PFSK-1 (cell line): ENCODE results near the gene APC.

Experiments used
- FOXP2 ChIP-seq: optimal IDR thresholded peaks from 2 replicates; pipeline ENCODE3; 2011; ENCODE audit warnings: borderline replicate concordance, control low read depth, inconsistent platforms; ENCODE audit not compliant: insufficient read depth; ENCODE audit errors: extremely low read length, extremely low read depth
- POLR2AphosphoS5 ChIP-seq: IDR thresholded peaks from 2 replicates; pipeline ENCODE4 v1.6.1; 2012; ENCODE audit warnings: low read depth, mild to moderate bottlenecking, control low read depth, low read length, moderate library complexity
- SIN3A ChIP-seq: IDR thresholded peaks from 2 replicates; pipeline ENCODE4 v1.6.1; 2012; ENCODE audit warnings: mild to moderate bottlenecking, low read length, moderate library complexity, borderline replicate concordance; ENCODE audit not compliant: insufficient read depth
- TAF1 ChIP-seq: IDR thresholded peaks from 2 replicates; pipeline ENCODE4 v1.6.1; 2012; ENCODE audit warnings: low read length, control low read depth, borderline replicate concordance; ENCODE audit not compliant: insufficient read depth
- TF ChIP-seq, protein P1 (sequence below), 2 experiments: IDR thresholded peaks; 2 replicates each; pipeline versions ENCODE4 v1.6.1 to v1.8.0; 2011 to 2012; ENCODE audit warnings: low read depth in 2 of 2, low read length in 2 of 2, control low read depth in 1 of 2, inconsistent platforms in 1 of 2, mild to moderate bottlenecking in 1 of 2, moderate library complexity in 1 of 2; ENCODE audit not compliant: insufficient read depth in 1 of 2

APC gene

GRCh38 chr5:112847306-112847705 is 109.6 kb downstream of the APC start:
- TF ChIP-seq TAF1 (no peak), FOXP2 (no peak), SIN3A (no peak), POLR2AphosphoS5 (no peak)
- TF ChIP-seq, protein P1, sequence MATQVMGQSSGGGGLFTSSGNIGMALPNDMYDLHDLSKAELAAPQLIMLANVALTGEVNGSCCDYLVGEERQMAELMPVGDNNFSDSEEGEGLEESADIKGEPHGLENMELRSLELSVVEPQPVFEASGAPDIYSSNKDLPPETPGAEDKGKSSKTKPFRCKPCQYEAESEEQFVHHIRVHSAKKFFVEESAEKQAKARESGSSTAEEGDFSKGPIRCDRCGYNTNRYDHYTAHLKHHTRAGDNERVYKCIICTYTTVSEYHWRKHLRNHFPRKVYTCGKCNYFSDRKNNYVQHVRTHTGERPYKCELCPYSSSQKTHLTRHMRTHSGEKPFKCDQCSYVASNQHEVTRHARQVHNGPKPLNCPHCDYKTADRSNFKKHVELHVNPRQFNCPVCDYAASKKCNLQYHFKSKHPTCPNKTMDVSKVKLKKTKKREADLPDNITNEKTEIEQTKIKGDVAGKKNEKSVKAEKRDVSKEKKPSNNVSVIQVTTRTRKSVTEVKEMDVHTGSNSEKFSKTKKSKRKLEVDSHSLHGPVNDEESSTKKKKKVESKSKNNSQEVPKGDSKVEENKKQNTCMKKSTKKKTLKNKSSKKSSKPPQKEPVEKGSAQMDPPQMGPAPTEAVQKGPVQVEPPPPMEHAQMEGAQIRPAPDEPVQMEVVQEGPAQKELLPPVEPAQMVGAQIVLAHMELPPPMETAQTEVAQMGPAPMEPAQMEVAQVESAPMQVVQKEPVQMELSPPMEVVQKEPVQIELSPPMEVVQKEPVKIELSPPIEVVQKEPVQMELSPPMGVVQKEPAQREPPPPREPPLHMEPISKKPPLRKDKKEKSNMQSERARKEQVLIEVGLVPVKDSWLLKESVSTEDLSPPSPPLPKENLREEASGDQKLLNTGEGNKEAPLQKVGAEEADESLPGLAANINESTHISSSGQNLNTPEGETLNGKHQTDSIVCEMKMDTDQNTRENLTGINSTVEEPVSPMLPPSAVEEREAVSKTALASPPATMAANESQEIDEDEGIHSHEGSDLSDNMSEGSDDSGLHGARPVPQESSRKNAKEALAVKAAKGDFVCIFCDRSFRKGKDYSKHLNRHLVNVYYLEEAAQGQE (IDR thresholded peaks at IDR 0.05; ENCODE audit: insufficient read depth in 1 of 2, low read depth in 2 of 2, low read length in 2 of 2): no peak

DNA sequence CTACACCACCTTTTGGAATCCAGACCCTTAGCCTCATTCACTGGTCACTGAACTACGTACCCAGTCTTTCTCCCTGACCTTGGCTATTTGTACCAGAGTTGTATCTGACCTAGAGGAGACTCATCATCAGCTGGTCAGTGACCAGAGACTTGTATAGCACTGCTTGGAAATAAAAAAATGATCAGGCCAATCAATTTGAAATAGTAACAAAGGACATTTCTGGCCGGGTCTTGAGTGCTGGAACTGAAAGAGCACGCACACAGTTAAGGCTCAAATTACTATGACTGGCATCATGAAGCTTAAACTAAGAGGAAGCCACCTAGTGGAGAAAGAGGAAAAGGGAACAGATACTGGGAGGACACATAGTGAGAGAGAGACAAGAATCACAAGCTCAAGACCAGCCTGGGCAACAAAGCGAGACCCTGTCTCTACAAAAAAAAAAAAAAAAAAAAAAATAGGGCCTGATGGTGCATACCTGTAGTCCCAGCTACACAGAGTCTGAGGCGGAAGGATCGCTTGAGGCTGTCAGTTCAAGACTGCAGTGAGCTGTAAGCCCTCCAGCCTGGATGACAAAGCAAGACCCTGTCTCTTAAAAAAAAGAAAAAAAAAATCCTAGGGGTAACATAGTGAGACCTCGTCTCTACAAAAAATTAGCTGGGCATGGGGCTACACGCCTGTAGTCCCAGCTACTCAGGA is 110.6 kb downstream of the APC start:
- TF ChIP-seq FOXP2 (no peak), SIN3A (no peak), TAF1 (no peak), POLR2AphosphoS5 (no peak)
- TF ChIP-seq, protein P1 (IDR thresholded peaks at IDR 0.05; ENCODE audit: insufficient read depth in 1 of 2, low read depth in 2 of 2, low read length in 2 of 2): no peak

GRCh38 chr5:112849912-112850311 is 112.2 kb downstream of the APC start:
- TF ChIP-seq FOXP2 (no peak), TAF1 (no peak), POLR2AphosphoS5 (no peak), SIN3A (no peak)
- TF ChIP-seq, protein P1 (IDR thresholded peaks at IDR 0.05; ENCODE audit: insufficient read depth in 1 of 2, low read depth in 2 of 2, low read length in 2 of 2): no peak

DNA sequence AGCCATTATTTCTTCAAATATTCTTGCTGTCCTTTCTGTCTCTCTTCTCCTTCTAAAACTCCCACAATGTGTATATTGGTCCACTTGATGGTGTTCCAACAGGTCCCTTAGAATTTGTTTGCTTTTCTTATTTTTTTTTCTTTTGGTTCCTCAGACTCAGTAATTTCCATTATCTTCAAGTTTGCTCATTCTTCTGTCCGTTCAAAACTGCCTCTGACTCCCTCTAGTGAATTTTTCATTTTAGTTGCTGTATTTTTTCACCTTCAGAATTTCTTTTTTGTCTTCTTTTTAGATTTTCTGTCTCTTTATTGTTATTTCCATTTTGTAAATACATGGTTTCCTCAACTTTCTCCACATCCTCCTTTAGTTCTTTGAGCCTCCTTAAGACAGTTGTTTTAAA is 117.0 kb downstream of the APC start:
- no peak for TF ChIP-seq POLR2AphosphoS5
- TF ChIP-seq, protein P1 (IDR thresholded peaks at IDR 0.05; ENCODE audit: insufficient read depth in 1 of 2, low read depth in 2 of 2, low read length in 2 of 2): no peak
- no peak for TF ChIP-seq SIN3A
- no peak for TF ChIP-seq FOXP2
- TF ChIP-seq TAF1: no peak

GRCh38 chr5:112857866-112858265 is 120.2 kb downstream of the APC start:
- no peak for TF ChIP-seq FOXP2
- no peak for TF ChIP-seq SIN3A
- TF ChIP-seq POLR2AphosphoS5: no peak
- TF ChIP-seq, protein P1 (IDR thresholded peaks at IDR 0.05; ENCODE audit: insufficient read depth in 1 of 2, low read depth in 2 of 2, low read length in 2 of 2): no peak
- TF ChIP-seq TAF1: no peak
